Common myeloid progenitor, CD34-positive (primary cell): ENCODE measurements around the gene POU3F2.
A peak's percentile ranks its signal among the peaks of the same experiment; 100 is the strongest.

ENCODE experiments used
- CTCF ChIA-PET: fragments of 350-600 bp; sonication (Branson Sonifier 250); formaldehyde crosslinking; loops from one replicate; lab custom pipeline; 2021; ENCODE audit warnings: antibody characterized with exemption; lab: Charles Lee
- POLR2A ChIA-PET: fragments of 350-600 bp; sonication (Branson Sonifier 250); formaldehyde crosslinking; loops from one replicate; lab custom pipeline; 2021; ENCODE audit warnings: antibody characterized with exemption; lab: Charles Lee
- DNase-seq, 3 donors: peaks; one replicate each; pipeline versions ENCODE4 v3.0.0 to v3.0.0-alpha.2; 2013
- H3K27ac ChIP-seq, 2 experiments: 1 replicate in 1 of 2; 2 replicates in 1 of 2; pipeline ENCODE4 v1.7.0; 2013; ENCODE audit warnings: inconsistent platforms in 2 of 2, low read length in 2 of 2, mild to moderate bottlenecking in 2 of 2, low read depth in 1 of 2, moderate library complexity in 1 of 2; ENCODE audit not compliant: severe bottlenecking in 2 of 2, insufficient read depth in 1 of 2, poor library complexity in 1 of 2
- H3K27me3 ChIP-seq, 5 experiments: replicated peaks in 2 of 5; 1 replicate in 3 of 5; 2 replicates in 2 of 5; pipeline versions ENCODE4 v1.6.1 to v1.7.0; 2013; ENCODE audit warnings: low read length in 4 of 5, mild to moderate bottlenecking in 2 of 5, moderate library complexity in 2 of 5, inconsistent platforms in 1 of 5; ENCODE audit not compliant: insufficient read depth in 5 of 5, control insufficient read depth in 4 of 5
- H3K36me3 ChIP-seq, 4 experiments: 1 replicate in 2 of 4; 2 replicates in 2 of 4; pipeline versions ENCODE4 v1.6.1 to v1.7.0; 2013; ENCODE audit warnings: low read length in 3 of 4, control low read depth in 1 of 4, mild to moderate bottlenecking in 1 of 4; ENCODE audit not compliant: control insufficient read depth in 4 of 4, insufficient read depth in 4 of 4
- H3K4me1 ChIP-seq, 4 experiments: 1 replicate in 3 of 4; 2 replicates in 1 of 4; pipeline versions ENCODE4 v1.6.1 to v1.7.1; 2013; ENCODE audit warnings: low read length in 3 of 4, mild to moderate bottlenecking in 3 of 4, control low read depth in 1 of 4, inconsistent platforms in 1 of 4, moderate library complexity in 1 of 4; ENCODE audit not compliant: control insufficient read depth in 4 of 4, insufficient read depth in 4 of 4; ENCODE audit errors: control extremely low read depth in 1 of 4
- H3K4me3 ChIP-seq, 7 experiments: 1 replicate in 4 of 7; 2 replicates in 3 of 7; pipeline versions ENCODE4 v1.5.1 to v1.7.0; 2013; ENCODE audit warnings: mild to moderate bottlenecking in 7 of 7, low read length in 6 of 7, moderate library complexity in 6 of 7, inconsistent platforms in 2 of 7, low read depth in 2 of 7, control low read depth in 1 of 7; ENCODE audit not compliant: insufficient read depth in 4 of 7, control insufficient read depth in 1 of 7; ENCODE audit errors: extremely low read depth in 1 of 7
- H3K9me3 ChIP-seq, 5 experiments: 1 replicate in 4 of 5; 2 replicates in 1 of 5; pipeline versions ENCODE4 v1.6.1 to v1.7.1; 2013; ENCODE audit warnings: low read length in 4 of 5, mild to moderate bottlenecking in 2 of 5, inconsistent platforms in 1 of 5, low read depth in 1 of 5, moderate library complexity in 1 of 5; ENCODE audit not compliant: control insufficient read depth in 4 of 5, insufficient read depth in 2 of 5; ENCODE audit errors: control extremely low read depth in 1 of 5
- WGBS: methylation state at CpG from one replicate; pipeline ENCODE4 v1.1.5; 2013; ENCODE audit not compliant: insufficient coverage; 5-methylcytosine and 5-hydroxymethylcytosine counted together

POU3F2 gene

GRCh38 chr6:98824902-98825599 is 9.3 kb upstream of the POU3F2 start:
- ChIA-PET CTCF (interaction anchor here (0.8 kb wide), 1 partner anchor 11 kb away, joined by 3 read pairs; no protein-coding TSS in a partner anchor), POLR2A (no interaction called here)
- Histone ChIP-seq H3K27me3 (peaks cover 33 to 97% (median 54%) of the 10 kb centered on the region in 5 experiments), H3K9me3 (peaks cover 0 to 4% (median 0%) of the 10 kb centered on the region in 5 experiments), H3K27ac (no peak overlapping the region), H3K4me1 (peaks cover 0 to 10% (median 2%) of the 10 kb centered on the region in 4 experiments), H3K4me3 (no peak overlapping the region), H3K36me3 (no peaks in the 10 kb centered on the region)
- WGBS, result 4% methylated on average over 19 of the region's 32 CpGs
- DNase-seq, result peak in 1 of 3 donors; percentile 1

- Histone ChIP-seq H3K4me1 (peaks cover 0 to 10% (median 2%) of the 10 kb centered on the region in 4 experiments), H3K27ac (no peak overlapping the region), H3K4me3 (no peak overlapping the region), H3K36me3 (no peaks in the 10 kb centered on the region), H3K27me3 (peaks cover 35 to 97% (median 60%) of the 10 kb centered on the region in 5 experiments), H3K9me3 (peaks cover 0 to 4% (median 0%) of the 10 kb centered on the region in 5 experiments)
- ChIA-PET CTCF (interaction anchor here (0.8 kb wide), 1 partner anchor 10 kb away, joined by 3 read pairs; no protein-coding TSS in a partner anchor), POLR2A (no interaction called here)
- DNase-seq, result no peak
- WGBS, result 3% methylated on average over 4 of the region's 19 CpGs
Observed at GRCh38 chr6:98825600-98826230, 8.7 kb upstream of the POU3F2 start.

GRCh38 chr6:98827295-98828159 is 6.8 kb upstream of the POU3F2 start:
- Histone ChIP-seq H3K27me3 (peaks cover 32 to 98% (median 65%) of the 10 kb centered on the region in 5 experiments), H3K4me3 (no peak overlapping the region), H3K27ac (no peak overlapping the region), H3K36me3 (no peaks in the 10 kb centered on the region), H3K9me3 (peaks cover 0 to 4% (median 0%) of the 10 kb centered on the region in 5 experiments), H3K4me1 (peaks cover 0 to 24% (median 10%) of the 10 kb centered on the region in 4 experiments)
- ChIA-PET POLR2A (no interaction called here), CTCF (interaction anchor here (1.9 kb wide), 1 partner anchor 292 kb away, joined by 4 read pairs; no protein-coding TSS in a partner anchor)
- 7% methylated on average over 18 of the region's 44 CpGs for WGBS
- no peak for DNase-seq

- Histone ChIP-seq H3K4me3 (no peak overlapping the region), H3K27ac (no peak overlapping the region), H3K36me3 (no peaks in the 10 kb centered on the region), H3K27me3 (peaks cover 28 to 100% (median 68%) of the 10 kb centered on the region in 5 experiments), H3K4me1 (peaks cover 0 to 31% (median 16%) of the 10 kb centered on the region in 4 experiments), H3K9me3 (peaks cover 0 to 4% (median 0%) of the 10 kb centered on the region in 5 experiments)
- WGBS, result 6% methylated on average over 10 of the region's 12 CpGs
- CTCF ChIA-PET, result interaction anchor here (1.9 kb wide), 1 partner anchor 291 kb away, joined by 4 read pairs; no protein-coding TSS in a partner anchor
- POLR2A ChIA-PET, result no interaction called here
- no peak for DNase-seq
Observed at GRCh38 chr6:98828211-98828788, 6.1 kb upstream of the POU3F2 start.

- Histone ChIP-seq H3K36me3 (no peaks in the 10 kb centered on the region), H3K4me1 (peaks cover 0 to 38% (median 22%) of the 10 kb centered on the region in 4 experiments), H3K4me3 (no peak overlapping the region), H3K9me3 (peaks cover 0 to 4% (median 0%) of the 10 kb centered on the region in 5 experiments), H3K27ac (no peak overlapping the region), H3K27me3 (peaks cover 23 to 100% (median 69%) of the 10 kb centered on the region in 5 experiments)
- CTCF ChIA-PET, result interaction anchor here (1.2 kb wide), 1 partner anchor 16 kb away, joined by 3 read pairs; no protein-coding TSS in a partner anchor
- WGBS, result 9% methylated on average over 5 of the region's 14 CpGs
- POLR2A ChIA-PET, result no interaction called here
- DNase-seq, result no peak
Observed at GRCh38 chr6:98828941-98829411, 5.4 kb upstream of the POU3F2 start.

- ChIA-PET POLR2A (no interaction called here), CTCF (interaction anchor here (1.2 kb wide), 1 partner anchor 15 kb away, joined by 3 read pairs; no protein-coding TSS in a partner anchor)
- Histone ChIP-seq H3K9me3 (peaks cover 0 to 4% (median 0%) of the 10 kb centered on the region in 5 experiments), H3K36me3 (no peaks in the 10 kb centered on the region), H3K4me1 (peaks cover 0 to 39% (median 28%) of the 10 kb centered on the region in 4 experiments), H3K27me3 (peaks cover 22 to 99% (median 69%) of the 10 kb centered on the region in 5 experiments), H3K4me3 (no peak overlapping the region), H3K27ac (no peak overlapping the region)
- DNase-seq, result no peak
- WGBS, result 0% methylated on average over 1 of the region's 2 CpGs
Observed at GRCh38 chr6:98830146-98830545, 4.2 kb upstream of the POU3F2 start.
